ENCODE results near the gene SIM2. TPM values are rescaled to one million over a fixed set of nuclear protein-coding genes. Genes with fewer than 3 reads are reported as not detected.

The SIM2 gene
- total and polyA plus RNA-seq, 2 donors = 0.06 to 0.63 TPM

DNA sequence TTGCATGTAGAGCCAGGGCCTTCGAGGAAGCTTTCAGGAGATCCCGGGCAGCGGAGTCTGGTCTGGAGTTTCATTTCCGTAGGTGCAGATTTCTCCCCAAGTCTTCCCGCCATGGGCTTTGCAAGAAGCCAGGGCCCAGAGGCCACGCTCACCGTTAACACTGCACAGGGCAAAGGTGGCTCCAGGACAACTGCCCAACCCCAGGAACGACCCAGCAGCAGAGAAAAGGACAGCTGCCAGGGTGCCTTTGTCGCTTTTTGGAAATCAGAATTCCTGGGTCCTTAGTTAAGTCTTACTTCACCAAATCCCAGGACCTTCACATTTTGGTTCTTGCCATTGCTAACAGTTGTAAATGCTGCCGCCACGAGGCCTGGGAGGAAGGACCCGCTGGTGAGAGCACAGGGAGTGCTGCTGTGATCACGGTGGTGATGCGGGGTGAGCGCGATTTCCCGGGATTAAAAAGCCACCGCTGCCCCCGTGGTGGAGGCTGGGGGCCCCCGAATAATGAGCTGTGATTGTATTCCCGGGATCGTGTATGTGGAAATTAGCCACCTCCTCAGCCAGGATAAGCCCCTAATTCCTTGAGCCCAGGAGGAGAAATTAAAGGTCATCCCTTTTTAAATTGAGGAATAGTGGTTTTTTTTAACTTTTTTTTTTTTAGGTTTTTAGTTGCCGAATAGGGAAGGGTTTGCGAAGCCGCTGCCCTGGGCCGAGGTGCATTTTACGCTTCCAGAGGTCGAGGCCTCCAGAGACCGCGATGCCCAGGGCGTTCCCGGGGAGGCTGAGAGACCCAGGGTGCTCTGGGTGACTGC, 8.2 kb downstream of the SIM2 start:
- Histone ChIP-seq H3K27ac (ENCODE audit: low read depth) (no peak overlapping the region), H3K36me3 (ENCODE audit: insufficient read depth) (no peaks in the 10 kb centered on the region), H3K4me1 (ENCODE audit: insufficient read depth) (peaks cover 2% of the 10 kb centered on the region), H3K4me3 (ENCODE audit: low read depth, low read length) (no peak overlapping the region)
- 16% methylated on average over 32 of the region's 32 CpGs for WGBS
- DNase-seq (ENCODE audit: extremely low spot score) = no peak

DNA sequence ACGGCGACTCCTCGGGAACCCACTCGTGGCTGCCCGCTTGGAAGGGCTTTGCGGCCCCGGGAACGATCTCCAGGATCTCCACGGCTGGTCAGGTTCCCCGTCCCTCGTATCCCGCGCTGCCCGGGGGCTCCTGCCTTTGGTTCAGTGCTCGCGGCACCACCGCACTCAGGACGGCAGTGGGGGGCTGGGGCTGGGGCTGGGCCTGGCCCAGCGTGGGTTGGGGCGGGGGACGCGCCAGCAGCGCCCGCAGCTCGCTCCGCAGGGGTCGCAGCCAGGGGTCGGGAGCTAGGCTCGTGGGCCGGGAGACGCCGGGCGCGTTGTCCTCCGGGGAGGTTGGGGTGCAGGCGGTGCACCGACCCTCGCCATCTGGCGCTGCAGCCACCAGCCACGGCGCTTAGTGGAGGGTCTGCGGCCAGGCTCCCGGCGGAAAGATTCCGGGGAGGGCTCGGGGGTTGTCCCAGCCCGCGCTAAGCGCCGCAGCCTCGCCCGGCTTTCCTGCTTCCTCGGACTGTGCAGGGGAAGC, 8.9 kb downstream of the SIM2 start:
- no peak for DNase-seq (ENCODE audit: extremely low spot score)
- H3K27ac ChIP-seq (ENCODE audit: low read depth) = no peak overlapping the region
- peaks cover 2% of the 10 kb centered on the region for H3K4me1 ChIP-seq (ENCODE audit: insufficient read depth)
- H3K36me3 ChIP-seq (ENCODE audit: insufficient read depth) = no peaks in the 10 kb centered on the region
- H3K4me3 ChIP-seq (ENCODE audit: low read depth, low read length) = no peak overlapping the region
- 3% methylated on average over 53 of the region's 53 CpGs for WGBS

GRCh38 chr21:36708286-36709029, 9.5 kb downstream of the SIM2 start:
- no peak overlapping the region for H3K27ac ChIP-seq (ENCODE audit: low read depth)
- H3K4me3 ChIP-seq (ENCODE audit: low read depth, low read length) = no peak overlapping the region
- peaks cover 2% of the 10 kb centered on the region for H3K4me1 ChIP-seq (ENCODE audit: insufficient read depth)
- 4% methylated on average over 44 of the region's 44 CpGs for WGBS
- no peaks in the 10 kb centered on the region for H3K36me3 ChIP-seq (ENCODE audit: insufficient read depth)
- no peak for DNase-seq (ENCODE audit: extremely low spot score)

GRCh38 chr21:36709030-36709867, 10.3 kb downstream of the SIM2 start:
- no peak overlapping the region for H3K27ac ChIP-seq (ENCODE audit: low read depth)
- no peak overlapping the region for H3K4me3 ChIP-seq (ENCODE audit: low read depth, low read length)
- no peaks in the 10 kb centered on the region for H3K36me3 ChIP-seq (ENCODE audit: insufficient read depth)
- peaks cover 2% of the 10 kb centered on the region for H3K4me1 ChIP-seq (ENCODE audit: insufficient read depth)
- no peak for DNase-seq (ENCODE audit: extremely low spot score)
- 5% methylated on average over 55 of the region's 55 CpGs for WGBS

DNA sequence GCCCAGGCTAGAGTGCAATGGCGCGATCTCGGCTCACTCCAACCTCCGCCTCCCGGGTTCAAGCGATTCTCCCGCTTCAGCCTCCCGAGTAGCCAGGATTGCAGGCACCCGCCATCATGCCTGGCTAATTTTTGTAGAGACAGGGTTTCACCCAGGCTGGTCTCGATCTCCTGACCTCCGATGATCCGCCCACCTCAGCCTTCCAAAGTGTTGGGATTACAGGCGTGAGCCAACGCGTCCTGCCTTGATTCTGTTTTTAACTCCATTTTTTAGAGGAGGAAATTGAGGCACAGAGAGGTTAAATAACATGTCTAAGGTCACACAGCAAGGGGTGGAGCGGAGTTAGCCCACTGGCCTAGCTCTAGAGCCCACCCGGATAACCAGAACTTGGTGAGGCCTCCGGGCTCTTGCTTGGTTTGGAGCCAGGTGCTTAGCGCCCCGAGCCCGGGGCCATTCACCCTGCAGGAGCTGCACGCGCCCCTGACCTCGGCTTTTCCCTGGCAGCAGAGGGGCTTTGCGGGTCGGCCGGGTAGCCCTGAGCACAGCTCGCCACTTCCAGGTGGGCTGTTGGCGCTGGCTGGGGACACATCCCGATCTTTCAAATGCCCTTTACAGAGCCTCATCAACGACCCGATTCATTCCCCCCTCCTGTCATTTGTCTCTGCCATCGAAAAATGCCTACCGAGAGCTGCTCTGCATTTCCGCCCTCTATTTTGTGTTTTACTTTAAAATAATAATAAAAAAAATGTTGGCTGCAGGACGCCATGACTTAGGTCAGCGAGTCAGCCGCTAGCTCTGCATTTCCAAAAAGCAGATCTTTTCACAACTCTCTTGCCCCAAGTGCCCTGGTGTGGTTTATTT, 11.2 kb downstream of the SIM2 start:
- DNase-seq (ENCODE audit: extremely low spot score) = no peak
- H3K27ac ChIP-seq (ENCODE audit: low read depth) = no peak overlapping the region
- H3K4me1 ChIP-seq (ENCODE audit: insufficient read depth) = peaks cover 2% of the 10 kb centered on the region
- H3K36me3 ChIP-seq (ENCODE audit: insufficient read depth) = no peaks in the 10 kb centered on the region
- WGBS = 9% methylated on average over 38 of the region's 38 CpGs
- H3K4me3 ChIP-seq (ENCODE audit: low read depth, low read length) = no peak overlapping the region

- WGBS = 14% methylated on average over 13 of the region's 13 CpGs
- no peak for DNase-seq (ENCODE audit: extremely low spot score)
Measured at GRCh38 chr21:36710729-36711048, 11.8 kb downstream of the SIM2 start.

DNA sequence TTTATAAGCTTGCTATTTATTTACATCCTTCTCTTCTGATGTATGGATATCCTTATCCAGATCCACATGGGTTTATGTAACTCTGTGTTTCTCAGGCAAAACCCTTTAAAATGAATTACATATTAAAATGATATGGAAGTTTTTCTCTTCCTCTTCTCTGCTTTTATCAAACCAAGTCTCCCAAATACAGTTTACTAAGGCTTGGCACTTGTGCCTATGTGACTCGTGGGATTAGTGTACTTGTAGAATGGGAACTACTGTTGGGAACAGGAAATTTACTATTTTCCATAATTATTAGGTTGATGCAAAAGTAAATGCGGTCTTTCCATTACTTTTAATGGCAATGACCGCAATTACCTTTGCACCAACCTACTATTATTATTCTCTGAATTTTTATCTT, 14.8 kb downstream of the SIM2 start:
- no peak for DNase-seq (ENCODE audit: extremely low spot score)
- Histone ChIP-seq H3K4me3 (ENCODE audit: low read depth, low read length) (no peak overlapping the region), H3K36me3 (ENCODE audit: insufficient read depth) (no peaks in the 10 kb centered on the region), H3K4me1 (ENCODE audit: insufficient read depth) (peaks cover 2% of the 10 kb centered on the region), H3K27ac (ENCODE audit: low read depth) (no peak overlapping the region)
- WGBS = 60% methylated on average over 3 of the region's 3 CpGs

More at GRCh38 chr21:36710729-36711048, 11.8 kb downstream of the SIM2 start:
- no peaks in the 10 kb centered on the region for H3K36me3 ChIP-seq (ENCODE audit: insufficient read depth)
- H3K4me3 ChIP-seq (ENCODE audit: low read depth, low read length) = no peak overlapping the region
- peaks cover 2% of the 10 kb centered on the region for H3K4me1 ChIP-seq (ENCODE audit: insufficient read depth)
- H3K27ac ChIP-seq (ENCODE audit: low read depth) = no peak overlapping the region

DNA sequence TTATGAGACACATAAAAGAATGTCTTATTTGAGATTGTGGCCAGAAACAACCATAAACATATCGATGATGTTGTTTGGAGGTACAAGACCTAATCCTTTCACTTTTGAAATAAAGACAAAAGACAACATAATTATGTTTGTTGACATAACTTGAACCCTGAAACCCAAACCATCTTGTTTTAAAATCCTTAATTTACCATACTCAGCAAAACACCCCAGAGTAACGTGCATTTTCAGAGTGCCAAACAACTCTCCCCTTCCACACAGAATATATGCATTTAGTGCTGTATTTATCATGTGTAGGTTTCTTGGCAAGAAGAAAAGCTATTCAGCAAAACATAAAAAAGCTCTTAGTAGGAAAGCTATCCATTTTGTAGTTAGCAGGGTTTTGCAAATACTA, 17.5 kb downstream of the SIM2 start:
- Histone ChIP-seq H3K36me3 (ENCODE audit: insufficient read depth) (no peaks in the 10 kb centered on the region), H3K4me1 (ENCODE audit: insufficient read depth) (no peaks in the 10 kb centered on the region), H3K27ac (ENCODE audit: low read depth) (no peak overlapping the region), H3K4me3 (ENCODE audit: low read depth, low read length) (no peak overlapping the region)
- 69% methylated on average over 2 of the region's 2 CpGs for WGBS
- DNase-seq (ENCODE audit: extremely low spot score) = no peak

DNA sequence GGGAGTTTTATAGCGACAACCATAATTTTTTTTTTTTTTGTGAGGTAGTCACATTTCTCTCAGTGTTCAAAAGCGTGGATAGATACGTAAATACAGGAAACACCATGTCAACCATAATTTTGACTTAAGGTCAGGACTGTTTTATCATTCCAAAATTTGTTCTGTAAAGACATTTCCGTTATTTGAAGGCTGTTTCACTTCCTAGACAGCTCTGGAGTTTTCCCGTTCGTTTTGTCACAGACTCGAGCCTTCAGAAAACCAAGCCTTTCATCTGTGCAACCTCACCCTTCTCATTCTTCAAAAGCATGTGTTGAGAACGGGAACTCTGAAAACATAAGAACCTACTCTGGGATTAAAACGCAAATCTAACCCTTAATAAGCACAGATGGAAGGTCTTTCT, 17.9 kb downstream of the SIM2 start:
- H3K4me1 ChIP-seq (ENCODE audit: insufficient read depth) = no peaks in the 10 kb centered on the region

DNA sequence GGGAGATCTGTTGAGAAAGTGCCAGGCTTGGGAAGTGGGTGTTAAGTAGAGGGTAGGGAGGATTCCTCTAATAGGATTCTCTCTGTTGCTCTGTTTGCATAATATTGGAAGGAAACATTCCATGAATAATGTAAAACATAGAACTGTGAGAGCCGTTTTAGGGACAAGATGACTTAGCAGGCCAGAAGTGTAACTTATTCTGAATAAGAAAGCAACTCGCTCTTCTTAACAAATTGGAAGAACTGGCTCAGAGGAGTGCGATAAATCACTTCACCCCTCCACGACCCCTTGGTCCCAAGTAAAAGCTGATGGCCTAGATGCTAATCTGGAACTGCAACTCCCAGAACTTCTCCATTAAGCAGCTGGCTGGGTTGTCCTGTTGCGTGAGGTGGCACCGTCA, 19.1 kb downstream of the SIM2 start:
- Histone ChIP-seq H3K27ac (ENCODE audit: low read depth) (no peak overlapping the region), H3K4me3 (ENCODE audit: low read depth, low read length) (no peak overlapping the region), H3K36me3 (ENCODE audit: insufficient read depth) (no peaks in the 10 kb centered on the region), H3K4me1 (ENCODE audit: insufficient read depth) (no peaks in the 10 kb centered on the region)
- DNase-seq (ENCODE audit: extremely low spot score) = no peak
- WGBS = 87% methylated on average over 6 of the region's 6 CpGs

More for the DNA sequence above, 17.9 kb downstream of the SIM2 start:
- Histone ChIP-seq H3K4me3 (ENCODE audit: low read depth, low read length) (no peak overlapping the region), H3K27ac (ENCODE audit: low read depth) (no peak overlapping the region), H3K36me3 (ENCODE audit: insufficient read depth) (no peaks in the 10 kb centered on the region)
- WGBS = 48% methylated on average over 9 of the region's 9 CpGs
- DNase-seq (ENCODE audit: extremely low spot score) = no peak

DNA sequence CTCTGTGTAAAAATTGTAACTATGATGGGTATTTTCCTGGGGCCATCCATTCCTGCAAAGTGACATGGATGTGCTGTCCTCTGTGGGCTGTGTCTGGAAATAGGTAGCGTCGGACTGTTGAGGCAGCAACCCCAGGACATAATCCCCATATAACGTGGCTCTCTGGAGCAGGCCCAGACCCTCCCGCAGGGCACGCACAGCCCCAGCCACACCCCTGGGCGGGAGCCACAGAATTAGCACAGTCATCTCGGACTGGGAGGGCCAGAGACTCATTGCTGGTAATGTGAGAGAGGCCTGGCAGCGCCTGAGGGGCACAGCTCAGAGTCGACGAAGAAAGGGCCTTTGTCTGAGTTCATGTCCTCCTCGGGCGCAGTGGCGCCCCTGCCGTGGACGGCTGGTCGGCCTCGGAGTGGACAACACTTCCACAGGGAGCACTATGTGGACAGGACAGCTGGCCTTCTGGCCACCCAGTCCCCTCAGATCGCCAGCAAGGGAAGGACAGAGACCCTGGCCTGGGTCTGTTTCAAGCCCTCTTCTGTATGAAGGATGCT, 20.1 kb downstream of the SIM2 start:
- DNase-seq (ENCODE audit: extremely low spot score) = no peak
- 78% methylated on average over 18 of the region's 18 CpGs for WGBS
- H3K4me3 ChIP-seq (ENCODE audit: low read depth, low read length) = no peak overlapping the region
- H3K27ac ChIP-seq (ENCODE audit: low read depth) = no peak overlapping the region
- H3K4me1 ChIP-seq (ENCODE audit: insufficient read depth) = no peaks in the 10 kb centered on the region
- no peaks in the 10 kb centered on the region for H3K36me3 ChIP-seq (ENCODE audit: insufficient read depth)

DNA sequence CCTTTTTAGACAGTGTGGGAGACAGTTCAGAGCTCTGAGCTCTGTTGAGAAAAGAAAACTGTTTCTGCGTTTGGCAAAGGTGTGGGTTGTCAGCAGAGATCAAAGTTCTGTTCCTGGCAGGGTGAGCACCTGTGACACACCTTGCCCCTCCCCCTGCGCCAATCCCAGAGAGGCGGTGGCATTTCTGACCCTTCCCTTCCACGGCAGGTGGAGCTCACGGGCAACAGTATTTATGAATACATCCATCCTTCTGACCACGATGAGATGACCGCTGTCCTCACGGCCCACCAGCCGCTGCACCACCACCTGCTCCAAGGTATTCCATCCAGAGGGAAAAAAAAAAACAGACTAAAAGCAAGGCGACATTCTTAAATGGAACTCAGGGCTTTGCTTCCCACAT, 20.7 kb downstream of the SIM2 start:
- WGBS = 90% methylated on average over 10 of the region's 10 CpGs
- Histone ChIP-seq H3K4me3 (ENCODE audit: low read depth, low read length) (no peak overlapping the region), H3K36me3 (ENCODE audit: insufficient read depth) (no peaks in the 10 kb centered on the region), H3K4me1 (ENCODE audit: insufficient read depth) (no peaks in the 10 kb centered on the region), H3K27ac (ENCODE audit: low read depth) (no peak overlapping the region)
- DNase-seq (ENCODE audit: extremely low spot score) = no peak
